ENCODE data around the gene CXorf49B.
"Not testable (repeated sequence)": the region's sequence is repeated elsewhere in the genome, so short reads cannot be mapped to it uniquely, and the experiment has no call there.

DNA sequence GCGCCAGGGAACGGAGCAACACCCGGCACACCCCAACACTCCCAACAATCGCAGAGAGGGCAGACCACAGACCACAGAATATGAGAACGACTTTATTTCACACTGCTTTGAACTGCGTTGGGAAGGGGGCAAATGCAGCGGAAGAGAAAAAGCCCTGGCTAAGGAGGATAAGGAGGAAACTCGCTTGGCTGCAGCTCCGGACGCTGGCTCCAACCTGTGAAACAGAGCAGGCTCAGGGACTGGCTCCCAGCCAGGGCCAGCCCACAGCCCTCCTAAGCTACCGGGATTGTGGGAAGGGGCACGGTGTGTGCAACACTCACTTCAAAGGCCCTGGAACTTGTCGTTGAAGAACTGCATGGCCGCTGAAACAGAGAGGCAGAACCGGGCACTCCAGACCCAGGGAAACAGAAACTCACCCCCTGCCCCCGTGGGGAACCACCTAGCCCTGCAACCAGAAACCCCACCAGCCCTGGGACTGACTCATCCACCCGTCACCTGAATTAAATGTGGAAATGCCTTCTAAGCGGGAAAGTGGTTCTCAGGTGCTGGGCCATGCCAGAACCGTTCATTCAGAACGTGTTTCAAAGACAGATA lies 2.4 kb upstream of the CXorf49B start:
- not testable (repeated sequence) for TF ChIP-seq CTCF (IDR thresholded peaks at IDR 0.05; ENCODE audit: borderline replicate concordance, extremely low read depth, low read length, poor library complexity, severe bottlenecking); EZH2 (IDR thresholded peaks at IDR 0.05; ENCODE audit: borderline replicate concordance, low read depth, low read length, severe bottlenecking)

Measured in DND-41 (cell line).